D721Med (cell line): ENCODE data around the gene DLX2.

Source experiments
- DNase-seq: peaks from one replicate; pipeline ENCODE4 v3.0.0; 2011; ENCODE audit warnings: low spot score; ENCODE audit not compliant: insufficient read length
- FAIRE-seq: peaks from 2 replicates; lab custom pipeline; 2011; peaks lifted over from hg19 to GRCh38; lab: Jason Lieb, UNC
- CTCF ChIP-seq: IDR thresholded peaks from 2 replicates; pipeline ENCODE4 v1.5.1; 2012; ENCODE audit warnings: mild to moderate bottlenecking, control low read depth; ENCODE audit not compliant: insufficient read depth; ENCODE audit errors: missing control alignments

DLX2 gene

GRCh38 chr2:172088245-172089004 is 14.3 kb downstream of the DLX2 start:
- FAIRE-seq (no peak), DNase-seq (no peak)
- no peak for TF ChIP-seq CTCF

GRCh38 chr2:172087780-172088244 is 14.9 kb downstream of the DLX2 start:
- no peak for FAIRE-seq

GRCh38 chr2:172087207-172087779 is 15.4 kb downstream of the DLX2 start:
- TF ChIP-seq CTCF, result no peak
- DNase-seq, result no peak
- no peak for FAIRE-seq

More at GRCh38 chr2:172087780-172088244, 14.9 kb downstream of the DLX2 start:
- TF ChIP-seq CTCF, result no peak
- DNase-seq, result no peak

GRCh38 chr2:172086241-172087206 is 16.2 kb downstream of the DLX2 start:
- FAIRE-seq (no peak), DNase-seq (peak; percentile 29)
- no peak for TF ChIP-seq CTCF

- FAIRE-seq, result no peak
- no peak for TF ChIP-seq CTCF
- DNase-seq, result peak; percentile 39
Measured at GRCh38 chr2:172085460-172086159, 17.1 kb downstream of the DLX2 start, which contains the start of gene DLX1. DLX1 (plus strand) TSS chr2:172085507; CDS start chr2:172085678, 171 bp downstream.

GRCh38 chr2:172084645-172085459 is 17.8 kb downstream of the DLX2 start:
- DNase-seq, result peak; percentile 85
- FAIRE-seq, result no peak
- no peak for TF ChIP-seq CTCF
